ENCODE results near the gene PTPRM.

PTPRM gene

DNA sequence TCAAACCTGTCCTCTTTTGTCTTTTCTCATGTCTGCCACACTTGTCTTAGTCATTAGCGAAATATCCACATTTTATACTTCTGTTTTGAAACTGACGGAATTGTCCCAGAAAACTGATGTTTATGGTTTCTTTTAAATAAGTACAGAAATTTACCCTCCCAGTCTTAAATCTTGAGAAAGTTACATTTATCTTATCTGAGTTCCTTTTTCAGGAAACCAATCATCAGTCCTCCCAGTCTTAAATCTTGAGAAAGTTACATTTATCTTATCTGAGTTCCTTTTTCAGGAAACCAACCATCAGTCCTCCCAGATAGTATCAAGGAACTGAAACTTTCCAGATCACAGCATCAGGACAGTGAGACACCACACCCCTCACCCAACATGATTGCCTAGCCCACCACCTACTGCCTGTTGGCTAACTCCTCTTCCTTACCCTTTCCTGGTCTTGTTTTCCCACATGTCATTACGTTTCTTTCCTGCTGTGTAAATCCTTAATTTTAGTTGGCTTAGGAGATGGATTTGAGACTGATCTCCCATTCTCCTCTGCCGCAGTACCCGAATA lies 247.7 kb downstream of the PTPRM start:
- H3K4me3 ChIP-seq (ENCODE audit: low read length), result no peak overlapping the region
- no peaks in the 10 kb centered on the region for H3F3A ChIP-seq (ENCODE audit: control insufficient read depth, insufficient read depth)
- no peaks in the 10 kb centered on the region for H3K36me3 ChIP-seq (ENCODE audit: control insufficient read depth, low read length)
- no peaks in the 10 kb centered on the region for H3K9me2 ChIP-seq (replicated peaks; ENCODE audit: control insufficient read depth, low read length)
- H3K9me3 ChIP-seq (ENCODE audit: control insufficient read depth, insufficient read depth, low read length), result peaks cover 11% of the 10 kb centered on the region; the same call in 1 of the 2 replicates
- no peak overlapping the region for H3K4me2 ChIP-seq (ENCODE audit: low read length)
- no peaks in the 10 kb centered on the region for H3K27me3 ChIP-seq (ENCODE audit: control insufficient read depth, low read length)
- TF ChIP-seq EZH2phosphoT487 (IDR thresholded peaks at IDR 0.05; ENCODE audit: borderline replicate concordance, low read length), result no peak
- TF ChIP-seq, protein P1, sequence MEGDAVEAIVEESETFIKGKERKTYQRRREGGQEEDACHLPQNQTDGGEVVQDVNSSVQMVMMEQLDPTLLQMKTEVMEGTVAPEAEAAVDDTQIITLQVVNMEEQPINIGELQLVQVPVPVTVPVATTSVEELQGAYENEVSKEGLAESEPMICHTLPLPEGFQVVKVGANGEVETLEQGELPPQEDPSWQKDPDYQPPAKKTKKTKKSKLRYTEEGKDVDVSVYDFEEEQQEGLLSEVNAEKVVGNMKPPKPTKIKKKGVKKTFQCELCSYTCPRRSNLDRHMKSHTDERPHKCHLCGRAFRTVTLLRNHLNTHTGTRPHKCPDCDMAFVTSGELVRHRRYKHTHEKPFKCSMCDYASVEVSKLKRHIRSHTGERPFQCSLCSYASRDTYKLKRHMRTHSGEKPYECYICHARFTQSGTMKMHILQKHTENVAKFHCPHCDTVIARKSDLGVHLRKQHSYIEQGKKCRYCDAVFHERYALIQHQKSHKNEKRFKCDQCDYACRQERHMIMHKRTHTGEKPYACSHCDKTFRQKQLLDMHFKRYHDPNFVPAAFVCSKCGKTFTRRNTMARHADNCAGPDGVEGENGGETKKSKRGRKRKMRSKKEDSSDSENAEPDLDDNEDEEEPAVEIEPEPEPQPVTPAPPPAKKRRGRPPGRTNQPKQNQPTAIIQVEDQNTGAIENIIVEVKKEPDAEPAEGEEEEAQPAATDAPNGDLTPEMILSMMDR (IDR thresholded peaks at IDR 0.05; ENCODE audit: low read depth, low read length, poor library complexity, severe bottlenecking), result no peak
- no peaks in the 10 kb centered on the region for H3K79me2 ChIP-seq (ENCODE audit: control insufficient read depth, low read length)
- no peaks in the 10 kb centered on the region for H4K20me1 ChIP-seq (ENCODE audit: control insufficient read depth, insufficient read depth, low read depth, low read length)
- H3K27ac ChIP-seq (ENCODE audit: low read depth, low read length), result no peak overlapping the region
- H3K4me1 ChIP-seq (ENCODE audit: control insufficient read depth, low read length), result no peaks in the 10 kb centered on the region

DNA sequence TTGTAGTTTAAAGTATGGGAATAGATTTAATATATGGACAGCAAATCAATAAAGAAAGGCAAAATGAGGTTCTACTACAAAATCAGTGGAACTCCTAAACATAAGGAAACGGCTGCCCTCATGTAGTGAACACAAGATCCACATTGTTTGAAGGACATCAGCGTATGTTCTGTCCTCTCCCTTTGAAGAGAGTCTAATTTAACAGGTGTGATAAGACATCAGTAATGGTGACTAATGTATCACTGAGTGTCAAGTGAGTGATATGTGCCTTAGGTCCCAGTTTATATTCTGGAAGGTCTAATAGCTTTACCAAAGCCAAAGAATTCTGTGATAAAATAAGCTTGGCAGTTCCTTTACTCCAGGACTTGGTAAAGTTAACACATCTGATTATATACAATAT lies 248.7 kb downstream of the PTPRM start:
- Histone ChIP-seq H3K4me3 (ENCODE audit: low read length) (no peak overlapping the region), H3F3A (ENCODE audit: control insufficient read depth, insufficient read depth) (no peaks in the 10 kb centered on the region), H3K9me2 (replicated peaks; ENCODE audit: control insufficient read depth, low read length) (no peaks in the 10 kb centered on the region), H3K36me3 (ENCODE audit: control insufficient read depth, low read length) (no peaks in the 10 kb centered on the region), H3K27me3 (ENCODE audit: control insufficient read depth, low read length) (no peaks in the 10 kb centered on the region), H3K4me2 (ENCODE audit: low read length) (no peak overlapping the region), H3K27ac (ENCODE audit: low read depth, low read length) (no peak overlapping the region), H3K79me2 (ENCODE audit: control insufficient read depth, low read length) (no peaks in the 10 kb centered on the region), H4K20me1 (ENCODE audit: control insufficient read depth, insufficient read depth, low read depth, low read length) (no peaks in the 10 kb centered on the region), H3K4me1 (ENCODE audit: control insufficient read depth, low read length) (no peaks in the 10 kb centered on the region), H3K9me3 (ENCODE audit: control insufficient read depth, insufficient read depth, low read length) (peaks cover 11% of the 10 kb centered on the region; the same call in 1 of the 2 replicates)
- TF ChIP-seq, protein P1 (IDR thresholded peaks at IDR 0.05; ENCODE audit: low read depth, low read length, poor library complexity, severe bottlenecking), result no peak
- no peak for TF ChIP-seq EZH2phosphoT487 (IDR thresholded peaks at IDR 0.05; ENCODE audit: borderline replicate concordance, low read length)

DNA sequence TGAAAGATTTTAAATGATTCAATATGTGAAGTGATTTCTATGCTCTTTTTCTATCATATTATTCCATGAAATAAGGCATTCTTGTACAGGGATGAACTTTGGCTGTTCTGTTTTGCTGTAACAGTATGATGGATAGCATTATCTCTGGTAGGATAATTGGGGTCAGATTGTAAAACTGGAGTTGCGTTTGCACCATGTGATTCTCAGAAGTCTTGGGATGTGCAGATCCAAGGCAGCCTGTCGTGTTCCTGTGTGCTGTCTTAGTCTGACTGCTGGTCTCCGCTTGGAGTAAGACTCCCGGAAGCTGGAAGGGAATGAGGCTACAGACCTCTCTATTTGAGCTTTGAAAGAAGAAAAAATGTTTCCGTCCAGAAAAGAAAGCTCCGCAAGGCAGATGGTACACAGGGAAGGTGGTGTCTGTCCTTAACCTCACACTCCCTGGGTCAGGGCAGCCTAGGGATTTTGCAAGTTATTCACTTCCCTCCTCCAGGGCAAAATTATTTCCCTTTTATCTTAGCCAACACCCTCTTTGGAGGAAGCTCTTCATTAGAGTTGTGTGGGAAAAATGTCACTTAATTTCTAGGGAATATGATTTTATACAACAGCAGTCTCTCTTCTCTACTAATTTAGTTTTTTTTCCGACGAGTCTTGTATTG lies 250.6 kb downstream of the PTPRM start:
- no peak overlapping the region for H3K27ac ChIP-seq (ENCODE audit: low read depth, low read length)
- H3K9me2 ChIP-seq (replicated peaks; ENCODE audit: control insufficient read depth, low read length), result no peaks in the 10 kb centered on the region
- H3K79me2 ChIP-seq (ENCODE audit: control insufficient read depth, low read length), result no peaks in the 10 kb centered on the region
- no peaks in the 10 kb centered on the region for H3F3A ChIP-seq (ENCODE audit: control insufficient read depth, insufficient read depth)
- TF ChIP-seq EZH2phosphoT487 (IDR thresholded peaks at IDR 0.05; ENCODE audit: borderline replicate concordance, low read length), result no peak
- TF ChIP-seq, protein P1 (IDR thresholded peaks at IDR 0.05; ENCODE audit: low read depth, low read length, poor library complexity, severe bottlenecking), result no peak
- H3K9me3 ChIP-seq (ENCODE audit: control insufficient read depth, insufficient read depth, low read length), result peaks cover 11% of the 10 kb centered on the region; the same call in 1 of the 2 replicates
- H3K4me1 ChIP-seq (ENCODE audit: control insufficient read depth, low read length), result no peaks in the 10 kb centered on the region
- H4K20me1 ChIP-seq (ENCODE audit: control insufficient read depth, insufficient read depth, low read depth, low read length), result no peaks in the 10 kb centered on the region
- no peaks in the 10 kb centered on the region for H3K27me3 ChIP-seq (ENCODE audit: control insufficient read depth, low read length)
- no peaks in the 10 kb centered on the region for H3K36me3 ChIP-seq (ENCODE audit: control insufficient read depth, low read length)
- no peak overlapping the region for H3K4me2 ChIP-seq (ENCODE audit: low read length)
- no peak overlapping the region for H3K4me3 ChIP-seq (ENCODE audit: low read length)
